ENCODE measurements around the gene LSG1.

GRCh38 chr3:194675680-194676079, 3.7 kb upstream of the LSG1 start:
- TF ChIP-seq POLR2A (IDR thresholded peaks at IDR 0.05): no peak
- TF ChIP-seq, protein P1, sequence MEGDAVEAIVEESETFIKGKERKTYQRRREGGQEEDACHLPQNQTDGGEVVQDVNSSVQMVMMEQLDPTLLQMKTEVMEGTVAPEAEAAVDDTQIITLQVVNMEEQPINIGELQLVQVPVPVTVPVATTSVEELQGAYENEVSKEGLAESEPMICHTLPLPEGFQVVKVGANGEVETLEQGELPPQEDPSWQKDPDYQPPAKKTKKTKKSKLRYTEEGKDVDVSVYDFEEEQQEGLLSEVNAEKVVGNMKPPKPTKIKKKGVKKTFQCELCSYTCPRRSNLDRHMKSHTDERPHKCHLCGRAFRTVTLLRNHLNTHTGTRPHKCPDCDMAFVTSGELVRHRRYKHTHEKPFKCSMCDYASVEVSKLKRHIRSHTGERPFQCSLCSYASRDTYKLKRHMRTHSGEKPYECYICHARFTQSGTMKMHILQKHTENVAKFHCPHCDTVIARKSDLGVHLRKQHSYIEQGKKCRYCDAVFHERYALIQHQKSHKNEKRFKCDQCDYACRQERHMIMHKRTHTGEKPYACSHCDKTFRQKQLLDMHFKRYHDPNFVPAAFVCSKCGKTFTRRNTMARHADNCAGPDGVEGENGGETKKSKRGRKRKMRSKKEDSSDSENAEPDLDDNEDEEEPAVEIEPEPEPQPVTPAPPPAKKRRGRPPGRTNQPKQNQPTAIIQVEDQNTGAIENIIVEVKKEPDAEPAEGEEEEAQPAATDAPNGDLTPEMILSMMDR (IDR thresholded peaks at IDR 0.05): no peak
- no peak for TF ChIP-seq EP300 (IDR thresholded peaks at IDR 0.05)
